ENCODE measurements around the gene BICC1. TPM values are rescaled to one million over a fixed set of nuclear protein-coding genes. Genes with fewer than 3 reads are reported as not detected.

The BICC1 gene
- total RNA-seq, 1 donor from 2014 or later, result 41.0 TPM

DNA sequence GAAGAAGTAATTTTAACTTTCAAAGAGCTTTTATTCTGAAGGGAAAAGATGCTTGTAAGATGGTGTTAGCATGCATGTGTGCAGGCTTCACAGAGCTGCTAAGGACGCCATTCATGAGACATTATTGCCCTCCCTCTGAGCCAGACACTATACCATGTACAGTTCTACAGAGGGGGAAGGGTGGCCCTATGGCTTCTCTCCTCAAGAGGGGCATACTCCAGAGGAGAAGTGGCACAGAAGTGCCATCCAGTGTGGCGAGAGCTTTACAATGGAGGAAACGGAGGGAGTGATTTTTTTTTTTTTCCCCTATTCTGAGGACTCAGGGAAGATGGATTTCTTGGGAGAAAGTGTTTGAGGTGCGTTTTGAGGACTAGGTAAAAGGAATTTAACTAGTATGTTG is 119.5 kb downstream of the BICC1 start:
- TF ChIP-seq, protein P1, sequence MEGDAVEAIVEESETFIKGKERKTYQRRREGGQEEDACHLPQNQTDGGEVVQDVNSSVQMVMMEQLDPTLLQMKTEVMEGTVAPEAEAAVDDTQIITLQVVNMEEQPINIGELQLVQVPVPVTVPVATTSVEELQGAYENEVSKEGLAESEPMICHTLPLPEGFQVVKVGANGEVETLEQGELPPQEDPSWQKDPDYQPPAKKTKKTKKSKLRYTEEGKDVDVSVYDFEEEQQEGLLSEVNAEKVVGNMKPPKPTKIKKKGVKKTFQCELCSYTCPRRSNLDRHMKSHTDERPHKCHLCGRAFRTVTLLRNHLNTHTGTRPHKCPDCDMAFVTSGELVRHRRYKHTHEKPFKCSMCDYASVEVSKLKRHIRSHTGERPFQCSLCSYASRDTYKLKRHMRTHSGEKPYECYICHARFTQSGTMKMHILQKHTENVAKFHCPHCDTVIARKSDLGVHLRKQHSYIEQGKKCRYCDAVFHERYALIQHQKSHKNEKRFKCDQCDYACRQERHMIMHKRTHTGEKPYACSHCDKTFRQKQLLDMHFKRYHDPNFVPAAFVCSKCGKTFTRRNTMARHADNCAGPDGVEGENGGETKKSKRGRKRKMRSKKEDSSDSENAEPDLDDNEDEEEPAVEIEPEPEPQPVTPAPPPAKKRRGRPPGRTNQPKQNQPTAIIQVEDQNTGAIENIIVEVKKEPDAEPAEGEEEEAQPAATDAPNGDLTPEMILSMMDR (IDR thresholded peaks at IDR 0.05), result no peak
- no peaks in the 10 kb centered on the region for H3K9me3 Mint-ChIP-seq (ENCODE audit: unreplicated experiment)
- no peak overlapping the region for H3K4me3 Mint-ChIP-seq (ENCODE audit: unreplicated experiment)
- no peak for DNase-seq (ENCODE audit: extremely low spot score, unreplicated experiment)
- H3K36me3 Mint-ChIP-seq (ENCODE audit: unreplicated experiment), result peaks cover 4% of the 10 kb centered on the region
- H3K27me3 Mint-ChIP-seq (ENCODE audit: unreplicated experiment), result no peaks in the 10 kb centered on the region
- peaks cover 25% of the 10 kb centered on the region for H3K4me1 Mint-ChIP-seq (ENCODE audit: unreplicated experiment)
- H3K27ac Mint-ChIP-seq (ENCODE audit: unreplicated experiment), result no peak overlapping the region

- Mint-ChIP-seq H3K9me3 (ENCODE audit: unreplicated experiment) (no peaks in the 10 kb centered on the region), H3K4me3 (ENCODE audit: unreplicated experiment) (no peak overlapping the region), H3K27me3 (ENCODE audit: unreplicated experiment) (no peaks in the 10 kb centered on the region), H3K36me3 (ENCODE audit: unreplicated experiment) (peaks cover 4% of the 10 kb centered on the region), H3K4me1 (ENCODE audit: unreplicated experiment) (peaks cover 49% of the 10 kb centered on the region), H3K27ac (ENCODE audit: unreplicated experiment) (peak overlapping the region; percentile 42)
- TF ChIP-seq, protein P1 (IDR thresholded peaks at IDR 0.05), result no peak
- no peak for DNase-seq (ENCODE audit: extremely low spot score, unreplicated experiment)
Measured at GRCh38 chr10:58637352-58637751, 124.7 kb downstream of the BICC1 start.

DNA sequence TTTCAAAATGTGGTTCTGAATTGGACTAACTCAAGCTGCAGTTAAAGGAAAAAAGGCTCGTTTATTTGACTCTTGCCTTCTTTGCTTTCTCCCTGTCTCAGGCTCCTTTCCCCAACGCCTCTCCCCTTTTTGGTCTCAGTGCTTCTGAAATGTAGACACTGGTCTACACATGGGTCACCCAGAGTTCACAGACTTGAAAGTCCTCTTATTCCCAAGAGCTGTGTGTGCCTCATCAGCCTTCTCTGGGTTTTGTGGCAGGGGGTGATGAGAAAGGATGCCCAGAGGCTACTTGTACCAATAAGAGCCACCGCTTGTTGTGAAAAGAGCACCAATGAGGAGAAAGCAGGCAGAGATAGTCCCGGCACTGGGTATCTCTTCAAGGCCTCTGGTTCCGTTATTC is 125.7 kb downstream of the BICC1 start:
- Mint-ChIP-seq H3K27me3 (ENCODE audit: unreplicated experiment) (no peaks in the 10 kb centered on the region), H3K36me3 (ENCODE audit: unreplicated experiment) (peaks cover 4% of the 10 kb centered on the region), H3K4me1 (ENCODE audit: unreplicated experiment) (peaks cover 56% of the 10 kb centered on the region), H3K4me3 (ENCODE audit: unreplicated experiment) (no peak overlapping the region), H3K27ac (ENCODE audit: unreplicated experiment) (peak overlapping the region; percentile 42), H3K9me3 (ENCODE audit: unreplicated experiment) (no peaks in the 10 kb centered on the region)
- DNase-seq (ENCODE audit: extremely low spot score, unreplicated experiment), result no peak
- TF ChIP-seq, protein P1 (IDR thresholded peaks at IDR 0.05), result no peak

DNA sequence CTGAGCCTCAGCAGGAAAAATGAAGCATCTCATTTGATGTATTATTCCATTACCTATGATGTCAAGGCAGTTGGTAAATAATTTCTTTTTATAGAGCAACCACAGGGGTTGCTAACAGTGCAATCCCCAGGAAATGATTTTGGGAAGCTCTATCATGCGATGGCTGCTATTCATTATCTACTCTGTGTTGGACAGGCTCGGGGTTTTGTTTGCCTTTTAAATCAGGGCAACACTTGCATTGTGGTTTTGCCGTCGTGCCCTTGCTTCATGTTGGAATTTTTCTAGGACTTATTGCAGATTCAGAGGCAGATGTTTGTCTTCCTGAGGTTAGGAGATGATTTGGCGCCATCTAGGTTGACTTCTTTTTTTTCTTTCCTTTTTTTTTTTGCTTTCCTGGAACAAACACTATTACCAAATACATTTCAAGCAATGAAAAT is 128.4 kb downstream of the BICC1 start:
- DNase-seq (ENCODE audit: extremely low spot score, unreplicated experiment), result no peak
- Mint-ChIP-seq H3K9me3 (ENCODE audit: unreplicated experiment) (no peaks in the 10 kb centered on the region), H3K4me3 (ENCODE audit: unreplicated experiment) (peak overlapping the region; percentile 41), H3K4me1 (ENCODE audit: unreplicated experiment) (peaks cover 77% of the 10 kb centered on the region), H3K36me3 (ENCODE audit: unreplicated experiment) (no peaks in the 10 kb centered on the region), H3K27ac (ENCODE audit: unreplicated experiment) (peak overlapping the region; percentile 77), H3K27me3 (ENCODE audit: unreplicated experiment) (no peaks in the 10 kb centered on the region)
- TF ChIP-seq, protein P1 (IDR thresholded peaks at IDR 0.05), result peak; percentile 65

- TF ChIP-seq, protein P1 (IDR thresholded peaks at IDR 0.05), result no peak
- H3K36me3 Mint-ChIP-seq (ENCODE audit: unreplicated experiment), result no peaks in the 10 kb centered on the region
- peak overlapping the region; percentile 77 for H3K27ac Mint-ChIP-seq (ENCODE audit: unreplicated experiment)
- DNase-seq (ENCODE audit: extremely low spot score, unreplicated experiment), result no peak
- peaks cover 79% of the 10 kb centered on the region for H3K4me1 Mint-ChIP-seq (ENCODE audit: unreplicated experiment)
- no peaks in the 10 kb centered on the region for H3K9me3 Mint-ChIP-seq (ENCODE audit: unreplicated experiment)
- H3K27me3 Mint-ChIP-seq (ENCODE audit: unreplicated experiment), result no peaks in the 10 kb centered on the region
- H3K4me3 Mint-ChIP-seq (ENCODE audit: unreplicated experiment), result no peak overlapping the region
Measured at GRCh38 chr10:58641708-58642107, 129.0 kb downstream of the BICC1 start.

Measured in osteocyte (in vitro differentiated cells).